Neutrophil (primary cell): Measurements from ENCODE around the gene SLC35E2B.

Experiments
- H3K27ac ChIP-seq: fragments of 200-600 bp; sonication (generic); 2 replicates; pipeline ENCODE4 v1.5.1; 2016; ENCODE audit warnings: mild to moderate bottlenecking, moderate library complexity
- H3K27me3 ChIP-seq: fragments of 200-600 bp; sonication (generic); 2 replicates; pipeline ENCODE4 v1.6.0; 2016; ENCODE audit warnings: mild to moderate bottlenecking
- H3K36me3 ChIP-seq: fragments of 200-600 bp; sonication (generic); 2 replicates; pipeline ENCODE4 v1.5.1; 2017
- H3K4me1 ChIP-seq, 2 experiments: fragments of 200-600 bp in 1 of 2; sonication (generic) in 1 of 2; 1 replicate in 1 of 2; 2 replicates in 1 of 2; pipeline versions ENCODE4 v1.5.1 to v1.6.1; 2013 to 2016; ENCODE audit warnings: low read depth in 1 of 2, low read length in 1 of 2, mild to moderate bottlenecking in 1 of 2, moderate library complexity in 1 of 2; ENCODE audit not compliant: control insufficient read depth in 1 of 2, insufficient read depth in 1 of 2
- H3K4me3 ChIP-seq, 2 experiments: fragments of 200-600 bp in 1 of 2; sonication (generic) in 1 of 2; 1 replicate in 1 of 2; 2 replicates in 1 of 2; pipeline ENCODE4 v1.5.1; 2013 to 2016; ENCODE audit warnings: low read depth in 1 of 2, low read length in 1 of 2, mild to moderate bottlenecking in 1 of 2, moderate library complexity in 1 of 2
- H3K9me3 ChIP-seq: fragments of 200-600 bp; sonication (generic); 2 replicates; pipeline ENCODE4 v1.5.1; 2016
- CTCF ChIP-seq: fragments of 200-600 bp; sonication (generic); IDR thresholded peaks from 2 replicates; pipeline ENCODE4 v1.5.1; 2016; ENCODE audit warnings: antibody characterized with exemption

The SLC35E2B gene

DNA sequence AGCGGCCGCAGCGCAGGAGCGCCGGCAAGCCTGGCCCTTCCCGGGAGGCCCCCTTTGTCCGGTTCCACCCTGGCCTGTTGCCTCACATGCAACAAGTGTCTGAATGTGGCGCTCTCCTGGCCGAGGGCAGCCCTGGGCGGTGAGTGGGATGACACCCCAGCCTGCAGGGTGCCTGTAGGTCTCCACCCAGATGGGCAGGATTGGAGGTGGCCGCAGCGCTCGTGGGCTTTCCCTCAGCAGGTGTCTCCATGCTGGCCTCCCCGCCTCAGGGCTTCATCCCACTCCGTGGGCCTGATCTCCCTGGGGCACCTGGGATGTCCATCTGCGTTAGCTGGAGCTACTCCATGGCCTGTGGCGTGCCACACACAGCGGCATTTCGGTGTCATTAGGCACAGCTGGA, 75.8 kb downstream of the SLC35E2B start:
- no peak for TF ChIP-seq CTCF
- H3K9me3 ChIP-seq: no peaks in the 10 kb centered on the region
- H3K27ac ChIP-seq: no peak overlapping the region

GRCh38 chr1:1616045-1616790, 76.4 kb downstream of the SLC35E2B start:
- peaks cover 27 to 30% of the 10 kb centered on the region in 2 experiments for H3K4me1 ChIP-seq
- H3K27me3 ChIP-seq: no peaks in the 10 kb centered on the region
- TF ChIP-seq CTCF: no peak
- peak overlapping the region; percentile 99 for H3K27ac ChIP-seq
- peak overlapping the region; percentile 82 to 99 for H3K4me3 ChIP-seq
- no peaks in the 10 kb centered on the region for H3K36me3 ChIP-seq
- H3K9me3 ChIP-seq: no peaks in the 10 kb centered on the region

More for the DNA sequence above, 75.8 kb downstream of the SLC35E2B start:
- H3K4me1 ChIP-seq: peaks cover 27 to 30% of the 10 kb centered on the region in 2 experiments
- no peaks in the 10 kb centered on the region for H3K27me3 ChIP-seq
- no peaks in the 10 kb centered on the region for H3K36me3 ChIP-seq
- H3K4me3 ChIP-seq: peak overlapping the region; percentile 82 to 99

- no peaks in the 10 kb centered on the region for H3K36me3 ChIP-seq
- peak within 1 kb of the TSS; percentile 82 to 99 for H3K4me3 ChIP-seq
- H3K27ac ChIP-seq: peak within 1 kb of the TSS; percentile 99
- peaks cover 29 to 32% of the 10 kb centered on the region in 2 experiments for H3K4me1 ChIP-seq
- TF ChIP-seq CTCF: no peak
- H3K9me3 ChIP-seq: no peaks in the 10 kb centered on the region
- no peaks in the 10 kb centered on the region for H3K27me3 ChIP-seq
Observed at GRCh38 chr1:1615256-1616044, 77.1 kb downstream of the SLC35E2B start, which contains the start of gene MIB2. TSS of gene MIB2 (plus strand) at chr1:1615500. CDS start at chr1:1623453, 7,953 bp downstream.

- TF ChIP-seq CTCF: no peak
- Histone ChIP-seq H3K4me1 (peaks cover 35 to 37% of the 10 kb centered on the region in 2 experiments), H3K27me3 (no peaks in the 10 kb centered on the region), H3K4me3 (peak overlapping the region; percentile 82 to 99), H3K36me3 (no peaks in the 10 kb centered on the region), H3K27ac (peak overlapping the region; percentile 99), H3K9me3 (no peaks in the 10 kb centered on the region)
Observed at GRCh38 chr1:1614954-1615255, 77.7 kb downstream of the SLC35E2B start.

DNA sequence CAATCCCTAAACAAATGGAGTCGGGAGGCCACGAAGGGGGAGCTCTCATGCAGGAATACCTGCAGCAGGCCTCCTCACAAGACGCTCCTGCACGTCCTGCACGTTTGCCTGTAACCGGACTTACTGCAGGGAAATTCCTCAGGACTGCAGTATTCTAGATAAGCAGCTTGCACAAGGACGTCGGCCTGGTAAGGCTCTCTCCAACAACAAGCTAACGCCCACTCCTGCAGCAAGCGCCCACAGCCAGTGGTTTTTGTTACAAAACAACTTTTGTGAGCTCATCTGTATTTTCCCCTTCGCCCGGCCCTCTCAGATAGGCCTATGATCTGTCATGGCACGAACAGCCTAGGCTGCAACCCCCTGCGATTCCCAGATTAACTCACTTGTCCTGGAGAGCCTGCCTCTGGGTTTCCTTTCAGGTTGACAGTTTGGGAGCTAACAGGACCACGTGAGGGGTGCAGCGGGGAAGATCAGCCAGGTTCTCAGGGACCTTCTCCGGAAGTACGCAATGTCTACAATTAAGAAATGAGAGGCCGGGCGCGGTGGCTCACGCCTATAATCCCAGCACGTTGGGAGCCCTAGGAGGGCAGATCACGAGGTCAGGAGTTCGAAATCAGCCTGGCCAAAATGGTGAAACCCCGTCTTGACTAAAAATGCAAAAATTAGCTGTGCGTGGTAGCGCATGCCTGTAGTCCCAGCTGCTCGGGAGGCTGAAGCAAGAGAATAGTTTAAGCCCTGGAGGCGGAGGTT, 78.2 kb downstream of the SLC35E2B start:
- H3K27ac ChIP-seq: peak overlapping the region; percentile 99
- peaks cover 36 to 40% of the 10 kb centered on the region in 2 experiments for H3K4me1 ChIP-seq
- no peaks in the 10 kb centered on the region for H3K36me3 ChIP-seq
- H3K9me3 ChIP-seq: no peaks in the 10 kb centered on the region
- no peak for TF ChIP-seq CTCF
- no peaks in the 10 kb centered on the region for H3K27me3 ChIP-seq
- H3K4me3 ChIP-seq: peak overlapping the region; percentile 82 to 99
